Activated CD4-positive, alpha-beta T cell treated with anti-CD3 and anti-CD28 coated beads, Interleukin-2, amount 50 U/mL, for 24 hours (primary cell): Measurements from ENCODE around the gene LHPP.

Source experiments
- DNase-seq, 2 donors: peaks; one replicate each; pipeline ENCODE4 v3.0.0-alpha.2; 2020; ENCODE audit warnings: low read depth in 1 of 2, low spot score in 1 of 2

Gene LHPP

DNA sequence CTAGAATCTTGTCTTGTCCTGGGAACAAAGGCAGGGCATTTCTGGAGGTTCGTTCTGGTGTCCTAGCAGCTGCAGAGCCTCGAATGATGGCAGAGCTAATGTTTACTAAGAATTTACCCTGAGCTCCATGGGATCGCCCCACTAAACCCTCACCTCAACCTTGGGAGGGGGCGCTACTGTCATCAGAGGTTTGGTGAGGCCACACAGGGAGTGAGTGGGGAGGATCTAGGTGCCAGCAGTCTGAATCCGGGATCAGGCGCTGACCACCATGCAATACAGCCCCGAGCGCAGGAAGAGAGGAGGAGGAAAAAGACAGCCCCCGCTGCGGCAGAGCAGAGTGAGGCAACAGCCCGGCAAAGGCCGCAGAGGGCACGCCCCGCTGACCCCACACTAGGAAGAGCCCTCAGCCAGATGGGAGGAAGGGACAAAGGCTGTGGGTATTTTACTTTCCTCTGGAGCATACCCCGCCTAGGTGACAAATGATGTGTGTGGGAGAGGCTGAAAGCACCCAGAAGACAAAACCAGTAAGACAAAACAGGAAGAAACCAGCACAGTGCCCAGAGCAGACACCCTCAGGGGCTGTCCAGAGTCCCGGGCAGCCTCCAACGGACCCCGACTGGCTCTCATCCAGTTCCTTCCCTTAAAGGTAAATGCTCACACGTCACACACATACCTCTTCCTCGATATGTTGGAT lies 179.1 kb downstream of the LHPP start:
- no peak for DNase-seq

DNA sequence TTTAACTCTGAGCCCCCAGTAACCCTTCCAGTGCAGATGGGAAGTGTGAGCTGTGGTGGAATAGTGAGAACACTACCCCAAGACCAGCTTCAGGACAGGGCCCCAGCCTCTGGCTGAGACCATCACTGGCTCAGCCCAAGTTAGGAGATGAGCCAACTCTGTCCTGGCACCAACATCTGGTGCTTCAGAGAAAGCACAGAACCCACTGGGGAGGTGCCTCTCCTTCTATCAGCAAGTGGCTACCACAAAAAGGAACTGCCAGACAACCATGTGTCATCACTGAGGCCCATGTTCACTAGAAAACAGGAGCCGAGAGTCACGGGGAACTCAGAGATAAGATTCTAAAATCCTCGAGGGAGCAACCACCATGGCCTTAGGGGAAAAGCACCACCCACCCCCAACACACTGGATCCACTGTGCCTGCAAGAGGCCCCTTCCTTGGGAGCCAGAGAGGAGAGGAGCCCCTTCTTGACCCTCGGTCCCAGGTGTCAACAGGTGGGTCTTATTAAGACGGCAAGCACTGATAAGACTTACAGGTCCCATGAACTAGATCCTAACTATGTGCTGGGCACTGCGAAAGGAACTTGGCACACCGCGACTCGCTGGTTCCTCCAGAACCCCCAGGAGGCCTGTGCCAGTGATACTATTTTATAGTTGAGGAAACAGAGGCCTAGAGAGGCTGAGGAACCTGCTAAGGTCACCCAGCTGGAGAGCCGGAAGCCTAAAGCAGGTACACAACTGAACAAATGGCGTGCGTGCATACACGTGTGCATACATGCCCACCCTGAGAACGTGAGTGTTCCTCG lies 179.9 kb downstream of the LHPP start:
- no peak for DNase-seq

GRCh38 chr10:124642088-124642710 lies 180.6 kb downstream of the LHPP start:
- DNase-seq = no peak

- no peak for DNase-seq
Observed at GRCh38 chr10:124643330-124644009, 181.8 kb downstream of the LHPP start.

DNA sequence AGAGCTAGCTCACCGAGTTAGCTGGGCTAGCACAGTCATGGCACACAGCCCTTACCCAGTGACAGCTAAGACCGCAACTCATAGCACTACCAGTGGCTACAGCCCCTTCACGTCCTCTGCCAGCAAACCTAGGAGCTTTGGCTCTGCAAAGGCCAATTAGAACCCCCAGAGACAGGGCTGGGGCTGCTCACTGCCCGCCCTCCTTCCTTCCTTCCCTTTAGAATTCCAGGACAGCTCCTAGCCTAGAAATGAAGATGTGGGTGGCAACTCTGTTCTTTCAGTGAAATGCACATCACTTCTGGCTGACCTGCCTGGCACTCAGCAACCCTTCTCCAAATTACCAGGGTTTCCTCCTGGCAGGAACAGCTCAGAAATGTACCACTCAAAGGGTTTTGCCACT lies 182.6 kb downstream of the LHPP start:
- no peak for DNase-seq

GRCh38 chr10:124644771-124645415 lies 183.3 kb downstream of the LHPP start:
- DNase-seq = no peak

DNA sequence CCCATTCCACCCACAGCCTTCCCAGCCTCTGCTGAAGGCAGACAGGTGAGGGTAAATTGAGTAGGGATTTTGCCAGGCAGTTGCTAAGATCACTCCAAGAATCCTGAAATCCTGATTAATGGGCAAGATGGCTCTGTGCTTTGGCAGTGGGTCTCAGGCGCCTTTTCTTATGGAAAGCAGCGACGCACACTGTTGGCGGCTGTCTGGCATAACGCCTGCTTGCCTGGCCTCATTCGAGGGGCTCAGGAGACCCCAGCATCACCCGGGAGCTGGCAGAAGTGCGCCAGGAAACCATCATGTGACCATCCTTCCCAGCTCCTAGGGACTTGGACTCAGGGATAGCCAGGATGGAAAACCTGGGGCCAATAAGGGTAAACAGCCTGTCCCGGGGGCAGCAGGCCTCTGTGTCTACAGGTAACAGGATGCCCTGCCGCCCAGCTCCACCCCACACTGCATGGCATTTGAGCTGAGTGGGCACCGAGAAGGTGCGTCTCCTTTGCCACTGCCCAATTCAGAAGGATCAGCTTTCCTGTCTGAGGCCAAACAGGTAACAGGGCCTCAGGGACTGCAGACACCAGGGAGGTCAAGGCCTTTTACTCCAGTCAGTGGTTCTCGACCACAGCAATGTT lies 184.0 kb downstream of the LHPP start:
- no peak for DNase-seq

DNA sequence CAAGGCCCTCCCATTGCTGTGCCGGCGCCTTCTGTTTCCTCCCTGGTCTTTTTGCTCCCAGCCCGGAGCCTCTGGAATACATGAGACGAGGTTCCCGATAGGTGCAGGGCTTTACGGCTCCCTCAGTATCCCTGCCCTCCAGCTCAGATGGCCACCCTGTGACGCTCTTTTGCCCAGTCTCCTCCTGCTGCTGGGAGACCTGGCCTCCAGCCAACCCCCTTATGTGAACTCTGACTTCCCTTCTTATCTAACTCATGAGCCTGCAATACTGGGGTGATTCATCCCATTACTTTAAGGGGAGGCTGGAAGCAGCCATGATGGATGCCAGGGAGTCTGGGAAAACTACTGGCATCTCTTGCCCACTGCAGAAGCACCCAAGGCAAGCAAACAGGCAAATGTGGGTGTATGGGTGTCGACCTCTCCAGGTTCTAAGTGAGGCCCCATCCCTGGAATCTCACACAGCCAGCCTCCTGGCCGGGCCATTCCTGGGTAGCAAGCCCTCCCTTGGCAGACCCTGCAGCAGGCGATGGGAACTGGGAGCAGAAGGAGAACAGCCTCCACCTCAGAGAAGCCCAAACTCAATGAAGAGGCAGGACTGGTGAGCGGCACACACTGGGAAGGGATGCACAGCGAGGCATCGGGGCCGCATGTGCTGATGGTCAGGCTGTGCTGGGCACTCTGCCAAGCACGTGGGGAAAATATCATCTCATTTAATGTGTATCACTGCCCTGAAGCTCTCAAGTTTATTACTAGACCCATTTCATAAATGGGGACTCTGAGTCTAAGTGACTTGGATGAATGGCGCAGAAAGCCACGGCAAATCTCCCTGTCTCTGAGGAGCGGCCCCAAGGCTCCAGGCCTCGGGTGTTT lies 185.1 kb downstream of the LHPP start:
- DNase-seq = no peak

DNA sequence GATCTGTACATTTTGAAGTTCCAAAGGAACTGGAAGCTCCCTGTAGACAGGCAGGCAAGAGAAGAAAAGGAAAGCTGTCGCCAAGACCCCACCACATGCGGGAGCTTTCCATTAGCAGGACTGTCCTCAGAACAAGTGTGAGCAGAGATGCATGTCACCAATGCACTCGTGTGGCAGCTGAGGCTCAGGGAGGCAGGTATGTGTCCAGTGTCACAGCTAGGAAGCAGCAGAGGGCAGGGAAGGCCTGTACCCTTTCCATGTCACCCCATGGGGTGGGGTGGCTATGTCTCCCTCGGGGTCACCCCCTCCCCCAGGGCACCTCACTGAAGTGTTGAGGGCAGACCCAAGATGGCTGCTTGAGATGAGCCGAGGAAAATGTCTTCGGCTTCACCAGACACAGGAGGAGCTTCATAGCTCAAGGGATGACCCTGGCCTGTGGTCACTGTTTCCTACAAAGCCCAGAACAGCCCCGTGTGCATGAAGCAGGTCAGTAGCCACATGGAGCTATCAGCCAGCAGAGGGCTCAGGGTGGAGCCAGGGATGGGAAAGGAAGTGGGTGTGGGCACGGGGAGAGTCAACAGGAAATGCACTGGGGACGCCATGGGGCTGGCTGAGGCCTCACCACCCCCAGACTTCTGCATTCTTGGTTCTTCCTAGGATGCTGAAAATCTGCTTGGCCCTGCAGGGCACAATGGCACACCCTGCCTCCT lies 186.0 kb downstream of the LHPP start:
- DNase-seq = peak in 1 of 2 donors; percentile 28

GRCh38 chr10:124648131-124648475 lies 186.5 kb downstream of the LHPP start:
- no peak for DNase-seq

GRCh38 chr10:124648738-124649137 lies 187.1 kb downstream of the LHPP start:
- peak in 1 of 2 donors; percentile 37 for DNase-seq

DNA sequence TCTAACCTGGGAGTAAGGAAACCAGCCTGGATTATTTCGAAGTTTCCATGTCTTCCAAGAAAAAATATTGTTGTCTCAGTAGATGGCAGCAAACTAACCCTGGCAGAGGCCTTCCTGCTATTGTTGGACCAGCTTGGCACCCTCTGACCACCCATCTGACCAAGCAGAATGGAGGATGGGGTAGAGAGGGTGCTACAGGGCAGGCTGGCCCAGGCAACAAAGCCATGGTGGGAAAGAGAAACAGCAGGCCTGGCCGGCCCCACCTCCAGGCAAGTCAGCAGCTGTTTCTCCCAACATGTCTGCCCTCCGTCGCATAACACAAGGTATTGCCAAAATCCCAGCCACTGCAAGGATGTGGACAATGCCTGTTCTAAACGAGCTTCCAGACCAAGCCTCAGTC lies 187.6 kb downstream of the LHPP start:
- no peak for DNase-seq

- no peak for DNase-seq
Observed at GRCh38 chr10:124650263-124650662, 188.6 kb downstream of the LHPP start.

DNA sequence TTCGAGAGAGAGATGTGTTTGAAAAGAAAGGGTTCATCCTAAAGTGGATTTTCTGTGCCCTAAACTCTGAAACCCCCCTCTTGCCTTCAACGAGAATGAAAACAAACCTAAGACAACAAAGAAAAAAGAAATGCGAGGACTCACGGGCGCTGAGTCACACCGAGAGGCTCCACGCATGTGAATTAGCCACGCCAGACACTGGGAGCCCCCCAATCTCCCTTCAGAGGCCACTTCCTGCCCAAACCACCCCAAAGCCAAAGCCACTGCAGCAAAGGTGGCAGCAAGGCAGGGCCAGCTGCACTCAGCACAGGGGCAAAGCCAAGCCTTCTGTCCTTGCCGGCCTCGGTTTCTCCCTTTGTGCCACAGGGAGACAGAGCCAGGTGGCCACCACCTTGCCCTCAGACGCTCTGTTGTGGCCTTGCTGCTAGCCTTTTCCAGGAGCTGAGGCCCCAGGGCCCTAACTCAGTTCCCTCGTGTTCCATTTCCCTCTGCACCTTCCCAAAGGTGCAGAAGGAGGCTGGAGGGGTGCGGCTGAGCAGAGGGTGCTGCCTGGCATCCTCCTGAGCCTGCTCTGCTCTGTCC lies 189.3 kb downstream of the LHPP start:
- peak in 1 of 2 donors; percentile 45 for DNase-seq

DNA sequence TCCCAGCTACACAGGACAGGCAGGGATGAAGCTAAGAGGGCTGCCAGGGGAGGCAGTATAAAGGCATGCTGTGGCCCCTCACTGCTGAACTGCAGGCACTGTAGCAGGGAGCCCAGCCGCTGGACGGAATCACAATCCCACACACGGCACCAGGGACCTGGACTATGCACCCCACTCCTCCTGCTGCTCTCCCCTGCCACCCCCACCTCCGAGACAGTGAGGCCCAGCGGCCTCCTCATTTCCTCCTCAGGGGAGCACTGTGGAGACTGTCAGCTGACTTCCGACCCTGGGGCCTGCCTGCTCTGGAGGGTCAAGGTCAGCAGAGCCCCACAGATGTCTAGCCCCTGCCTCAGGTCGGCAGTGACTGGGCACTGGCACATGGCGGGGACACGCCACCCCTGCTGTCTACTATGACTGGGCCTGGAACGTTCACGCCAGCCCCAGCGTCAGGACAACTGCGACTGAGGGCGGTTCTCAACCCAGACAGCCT lies 189.8 kb downstream of the LHPP start:
- no peak for DNase-seq

GRCh38 chr10:124652200-124652599 lies 190.6 kb downstream of the LHPP start:
- DNase-seq = no peak

DNA sequence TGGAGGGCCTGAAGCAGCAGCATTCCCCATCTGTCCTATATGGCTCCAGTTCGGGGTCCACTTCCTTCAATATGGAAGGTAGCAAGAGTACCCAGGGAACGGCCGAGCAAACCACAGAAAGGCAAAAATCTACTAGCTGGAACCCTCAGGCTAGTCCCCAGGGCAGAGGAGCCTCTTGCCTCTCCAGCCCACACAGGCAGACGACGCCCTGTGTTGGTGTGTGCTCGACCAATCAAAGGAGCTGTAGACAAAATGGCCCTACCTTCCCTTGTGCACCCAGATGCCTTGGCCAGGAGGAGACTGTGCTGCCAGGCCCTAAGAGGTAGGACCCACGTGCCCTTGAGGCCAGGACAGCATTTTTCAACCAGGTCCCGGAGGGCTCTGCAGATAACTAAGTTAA lies 191.1 kb downstream of the LHPP start:
- DNase-seq = no peak

- no peak for DNase-seq
Observed at GRCh38 chr10:124653311-124653710, 191.7 kb downstream of the LHPP start.
